ENCODE measurements around the gene TTYH3. TPM values are rescaled to one million over a fixed set of nuclear protein-coding genes. Genes with fewer than 3 reads are reported as not detected.
"Not testable (repeated sequence)": the region's sequence is repeated elsewhere in the genome, so short reads cannot be mapped to it uniquely, and the experiment has no call there.

TTYH3 gene
- total RNA-seq, 2 donors from 2014 or later = 11.2 to 32.0 TPM

DNA sequence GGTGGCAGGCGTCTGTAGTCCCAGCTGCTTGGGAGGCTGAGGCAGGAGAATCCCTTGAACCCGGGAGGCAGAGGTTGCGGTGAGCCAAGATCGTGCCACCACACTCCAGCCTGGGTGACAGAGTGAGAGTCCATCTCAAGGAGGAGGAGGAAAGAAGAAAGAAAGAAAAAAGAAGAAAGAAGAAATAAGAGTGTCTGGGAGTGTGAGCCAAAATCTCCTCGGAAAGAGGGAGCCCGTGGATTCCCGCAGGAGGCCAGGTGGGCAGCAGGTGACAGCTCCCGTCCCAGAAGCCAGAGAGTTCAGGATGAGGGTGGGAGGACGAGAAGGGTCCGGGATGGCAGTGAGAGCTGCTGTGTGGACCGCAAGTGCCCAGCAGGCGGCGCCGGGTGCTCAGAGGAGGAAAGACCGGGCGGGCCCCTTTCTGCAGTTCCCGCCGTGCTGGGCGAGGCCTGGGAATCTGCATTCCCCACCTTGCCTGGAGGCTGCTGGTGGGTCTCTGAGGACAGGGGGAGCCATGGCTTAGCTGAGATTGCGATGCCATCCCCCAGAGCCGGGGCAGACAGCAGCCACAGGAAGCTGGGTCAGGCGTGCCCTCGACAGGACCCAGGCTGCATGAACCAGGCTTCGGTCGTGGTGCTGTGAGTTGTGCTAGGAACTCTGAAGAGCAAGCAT lies 39.1 kb downstream of the TTYH3 start:
- WGBS, 2 donors = 12 to 19% methylated on average over 14 to 25 of the region's 25 CpGs
- H3K9me3 ChIP-seq = peaks cover 0 to 3% (median 0%) of the 10 kb centered on the region in 3 donors
- H3K36me3 ChIP-seq (replicated peaks in 1 of 2; ENCODE audit: insufficient read depth in 1 of 2, low read depth in 2 of 2) = no peaks in the 10 kb centered on the region
- no peaks in the 10 kb centered on the region for H3K27me3 ChIP-seq
- DNase-seq = peak; percentile 58 to 66 (median 62)
- ATAC-seq = peak; percentile 75
- intact Hi-C loops (cut with DNase I) = no loop called here
- no peak overlapping the region for H3K4me3 ChIP-seq
- TF ChIP-seq POLR2A (IDR thresholded peaks at IDR 0.05) (no peak), CTCF (IDR thresholded peaks at IDR 0.05) (peak; percentile 30 to 75 (median 62))
- H3K4me1 ChIP-seq = no peaks in the 10 kb centered on the region
- H3K27ac ChIP-seq = no peak overlapping the region

DNA sequence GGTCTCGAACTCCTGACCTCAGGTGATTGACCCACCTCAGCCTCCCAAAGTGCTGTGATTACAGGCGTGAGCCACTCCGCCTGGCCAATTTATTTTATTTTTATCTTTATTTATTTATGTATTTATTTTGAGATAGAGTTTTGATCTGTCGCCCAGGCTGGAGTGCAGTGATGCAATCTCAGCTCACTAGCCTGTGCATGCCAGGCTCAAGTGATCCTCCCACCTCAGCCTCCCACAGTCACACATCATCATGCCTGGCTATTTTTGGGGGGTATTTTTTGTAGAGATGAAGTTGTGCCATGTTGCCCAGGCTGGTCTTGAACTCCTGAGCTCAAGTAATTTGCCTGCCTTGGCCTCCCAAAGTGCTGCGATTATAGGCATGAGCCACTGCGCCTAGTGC lies 41.4 kb downstream of the TTYH3 start:
- WGBS, 2 donors = 47 to 48% methylated on average over 4 to 6 of the region's 6 CpGs
- intact Hi-C loops (cut with DNase I) = not testable (repeated sequence)

GRCh38 chr7:2673934-2674333 lies 42.1 kb downstream of the TTYH3 start:
- intact Hi-C loops (cut with DNase I) = no loop called here
- DNase-seq (no peak), ATAC-seq (no peak)
- no peak overlapping the region for H3K27ac ChIP-seq
- no peaks in the 10 kb centered on the region for H3K4me1 ChIP-seq
- H3K4me3 ChIP-seq = no peak overlapping the region
- H3K9me3 ChIP-seq = peaks cover 0 to 3% (median 0%) of the 10 kb centered on the region in 3 donors
- TF ChIP-seq CTCF (IDR thresholded peaks at IDR 0.05) = no peak
- TF ChIP-seq POLR2A (IDR thresholded peaks at IDR 0.05) = no peak
- no peaks in the 10 kb centered on the region for H3K27me3 ChIP-seq
- H3K36me3 ChIP-seq (replicated peaks in 1 of 2; ENCODE audit: insufficient read depth in 1 of 2, low read depth in 2 of 2) = no peaks in the 10 kb centered on the region

More for the DNA sequence above, 41.4 kb downstream of the TTYH3 start:
- H3K4me1 ChIP-seq; H3K9me3 ChIP-seq; H3K27ac ChIP-seq; ATAC-seq; H3K36me3 ChIP-seq (replicated peaks in 1 of 2; ENCODE audit: insufficient read depth in 1 of 2, low read depth in 2 of 2); H3K4me3 ChIP-seq; DNase-seq; H3K27me3 ChIP-seq: not testable (repeated sequence)

DNA sequence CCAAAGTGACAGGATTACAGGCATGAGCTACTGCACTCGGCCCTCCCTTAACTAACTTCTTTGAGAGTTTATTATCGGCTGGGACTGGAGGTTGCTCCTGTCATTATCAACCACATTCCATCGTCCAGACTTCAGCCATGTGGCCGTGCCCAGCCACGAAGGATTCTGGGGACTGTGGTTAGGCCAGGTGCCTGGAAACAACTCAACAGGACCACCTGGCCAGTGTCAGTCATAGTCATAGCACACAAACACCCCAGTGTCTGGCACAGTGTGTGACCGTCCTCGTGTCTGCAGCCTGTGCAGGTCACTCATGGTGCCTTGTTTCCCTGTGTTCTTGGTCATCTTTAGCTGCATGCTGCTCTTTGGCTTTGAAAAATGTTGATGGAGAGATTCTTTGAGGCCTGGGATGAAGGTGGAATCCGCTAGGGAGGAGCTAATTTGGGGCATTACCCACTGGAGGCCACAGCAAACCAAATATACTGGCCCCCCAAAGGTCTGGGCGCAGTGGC lies 43.5 kb downstream of the TTYH3 start:
- Histone ChIP-seq H3K27me3 (no peaks in the 10 kb centered on the region), H3K4me3 (no peak overlapping the region), H3K9me3 (peaks cover 0 to 3% (median 0%) of the 10 kb centered on the region in 3 donors), H3K4me1 (no peaks in the 10 kb centered on the region), H3K27ac (no peak overlapping the region), H3K36me3 (replicated peaks in 1 of 2; ENCODE audit: insufficient read depth in 1 of 2, low read depth in 2 of 2) (no peaks in the 10 kb centered on the region)
- DNase-seq = no peak
- intact Hi-C loops (cut with DNase I) = no loop called here
- no peak for ATAC-seq
- TF ChIP-seq POLR2A (IDR thresholded peaks at IDR 0.05) (no peak), CTCF (IDR thresholded peaks at IDR 0.05) (no peak)
- WGBS, 2 donors = 67 to 73% methylated on average over 5 to 9 of the region's 9 CpGs

- ATAC-seq; DNase-seq; H3K4me1 ChIP-seq; H3K36me3 ChIP-seq (replicated peaks in 1 of 2; ENCODE audit: insufficient read depth in 1 of 2, low read depth in 2 of 2); H3K4me3 ChIP-seq; H3K27me3 ChIP-seq; H3K9me3 ChIP-seq; H3K27ac ChIP-seq; intact Hi-C loops (cut with DNase I): not testable (repeated sequence)
- no CpG with 5 or more reads among the region's 8 CpGs for WGBS, 2 donors
These were observed 44.8 kb downstream of the TTYH3 start for GRCh38 chr7:2676576-2676975.

DNA sequence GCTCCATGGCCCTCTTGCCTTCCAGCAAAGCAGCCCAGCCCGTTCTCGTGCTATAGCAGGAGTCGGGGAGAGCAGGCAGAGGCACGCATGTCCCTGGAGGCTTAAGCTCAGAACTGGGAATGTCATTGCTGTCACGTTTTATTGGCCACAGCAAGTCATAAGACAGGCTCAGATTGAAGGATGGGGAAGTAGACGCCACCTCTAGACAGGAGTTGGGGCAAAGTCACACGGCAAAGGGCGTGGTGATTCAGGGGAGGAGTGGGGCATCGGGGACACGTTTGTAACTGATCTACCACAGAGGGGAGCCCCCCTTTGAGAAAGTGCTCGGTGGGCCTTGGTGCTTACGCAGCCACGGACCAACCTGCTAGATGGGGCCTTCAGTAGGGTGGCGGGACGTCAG lies 46.7 kb downstream of the TTYH3 start:
- not testable (repeated sequence) for H3K27ac ChIP-seq

More for the DNA sequence above, 46.7 kb downstream of the TTYH3 start:
- H3K27me3 ChIP-seq; ATAC-seq; H3K4me1 ChIP-seq; intact Hi-C loops (cut with DNase I); H3K9me3 ChIP-seq; H3K36me3 ChIP-seq (replicated peaks in 1 of 2; ENCODE audit: insufficient read depth in 1 of 2, low read depth in 2 of 2); H3K4me3 ChIP-seq; DNase-seq: not testable (repeated sequence)
- WGBS, 2 donors = 77 to 85% methylated on average over 10 to 13 of the region's 15 CpGs
